HCEC 1CT (cell line): ENCODE data around the gene STUM.

ENCODE experiments used
- DNase-seq: peaks from one replicate; pipeline ENCODE4 v3.0.0-alpha.2; 2017

Gene STUM

GRCh38 chr1:226656601-226657277, 108.2 kb downstream of the STUM start:
- peak; percentile 74 for DNase-seq

GRCh38 chr1:226657895-226658545, 109.5 kb downstream of the STUM start:
- no peak for DNase-seq

- DNase-seq, result no peak
Measured at GRCh38 chr1:226658546-226659125, 110.1 kb downstream of the STUM start.
